HUES6 (cell line): Measurements from ENCODE around the gene CCDC186.

Source experiments
- H3K27ac ChIP-seq: 2 replicates; pipeline ENCODE4 v1.7.0; 2013; ENCODE audit warnings: low read depth, mild to moderate bottlenecking, low read length, inconsistent platforms
- H3K27me3 ChIP-seq: 2 replicates; pipeline ENCODE4 v1.6.1; 2013; ENCODE audit warnings: low read length; ENCODE audit not compliant: control insufficient read depth, insufficient read depth
- H3K36me3 ChIP-seq: 2 replicates; pipeline ENCODE4 v1.6.1; 2013; ENCODE audit warnings: low read length; ENCODE audit not compliant: control insufficient read depth, insufficient read depth
- H3K4me1 ChIP-seq: 2 replicates; pipeline ENCODE4 v1.6.1; 2013; ENCODE audit warnings: low read length; ENCODE audit not compliant: control insufficient read depth, insufficient read depth
- H3K4me3 ChIP-seq: 2 replicates; pipeline ENCODE4 v1.5.1; 2013; ENCODE audit warnings: low read depth, low read length
- H3K9ac ChIP-seq: one replicate; pipeline ENCODE4 v1.6.1; 2013; ENCODE audit warnings: mild to moderate bottlenecking, low read length
- H3K9me3 ChIP-seq: 2 replicates; pipeline ENCODE4 v1.6.1; 2013; ENCODE audit warnings: low read depth, low read length; ENCODE audit not compliant: control insufficient read depth, insufficient read depth

The CCDC186 gene

DNA sequence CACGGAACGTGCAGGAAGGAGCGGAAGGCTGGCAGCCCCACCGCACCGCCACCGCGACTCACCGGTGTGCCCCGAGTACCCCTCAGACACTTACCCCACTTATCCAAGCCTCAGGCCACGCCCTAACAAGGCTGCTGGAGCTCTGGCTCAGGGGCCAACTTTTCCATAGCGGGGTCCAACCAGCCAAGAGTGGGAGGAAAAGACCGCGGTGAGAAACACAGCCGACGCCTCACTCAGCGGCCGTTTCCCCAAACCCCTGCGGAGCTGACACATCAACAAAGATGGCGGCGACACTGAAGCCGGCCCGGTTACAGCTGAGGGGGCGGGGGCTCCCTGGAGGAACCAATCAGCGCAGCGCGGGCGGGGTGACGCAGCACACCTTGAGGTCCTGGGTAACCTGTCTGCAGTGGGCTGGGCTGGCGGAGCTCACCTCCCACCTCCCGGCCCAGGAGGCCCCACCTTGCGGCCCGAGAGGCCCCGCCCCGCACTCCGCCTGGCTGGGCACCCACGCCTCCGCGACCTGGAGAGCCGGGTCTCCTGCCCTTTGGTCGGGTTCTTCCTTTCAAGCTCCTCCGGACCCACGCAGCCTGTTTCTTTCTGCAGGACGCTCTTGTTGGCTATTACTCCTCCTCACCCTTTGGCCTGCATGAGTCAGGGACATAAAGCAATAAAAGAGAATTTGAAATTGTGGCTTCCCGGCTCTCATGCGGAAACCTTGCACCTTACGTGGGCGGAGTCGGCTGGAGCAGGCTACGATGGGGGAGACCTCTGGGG lies at the start of gene CCDC186:
TSS of gene CCDC186 (minus strand) at position 283 of the 774 bp plus-strand sequence. CDS start 10,935 bp downstream, outside the sequence.
- peaks cover 10% of the 10 kb centered on the region; the same call in 1 of the 2 replicates for H3K4me1 ChIP-seq
- H3K4me3 ChIP-seq, result peak within 1 kb of the TSS; percentile 96
- H3K27ac ChIP-seq, result peak within 1 kb of the TSS; percentile 87
- peaks cover 6% of the 10 kb centered on the region; the same call in 1 of the 2 replicates for H3K36me3 ChIP-seq
- H3K9me3 ChIP-seq, result peaks cover 7% of the 10 kb centered on the region
- H3K9ac ChIP-seq, result peak within 1 kb of the TSS; percentile 96
- peaks cover 8% of the 10 kb centered on the region; the same call in 1 of the 2 replicates for H3K27me3 ChIP-seq

DNA sequence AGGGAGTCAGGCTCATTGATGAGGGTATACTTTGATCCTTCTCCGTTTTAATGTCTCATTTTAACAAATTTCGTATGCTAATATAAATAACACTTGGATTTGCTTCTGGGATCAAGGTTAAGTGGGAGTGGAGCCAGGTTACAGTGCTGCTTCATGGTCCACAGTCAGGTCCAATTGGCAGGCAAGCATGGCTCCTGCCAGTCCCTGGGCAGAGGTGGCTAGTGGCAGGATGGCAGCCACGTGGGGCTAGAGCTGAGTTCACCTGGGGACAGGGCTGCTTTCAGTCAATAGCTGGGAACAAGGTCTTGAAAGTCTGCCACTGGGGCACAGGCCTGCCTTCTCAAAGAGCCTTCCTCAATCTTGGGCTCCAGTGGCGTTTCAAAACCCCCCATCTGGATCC lies 49.1 kb upstream of the CCDC186 start:
- H3K27ac ChIP-seq, result no peak overlapping the region
- no peaks in the 10 kb centered on the region for H3K27me3 ChIP-seq
- no peak overlapping the region for H3K9ac ChIP-seq

GRCh38 chr10:114221235-114221634 lies 47.2 kb upstream of the CCDC186 start:
- Histone ChIP-seq H3K27ac (no peak overlapping the region), H3K27me3 (no peaks in the 10 kb centered on the region)

More for the DNA sequence above, 49.1 kb upstream of the CCDC186 start:
- Histone ChIP-seq H3K4me3 (no peak overlapping the region), H3K9me3 (no peaks in the 10 kb centered on the region), H3K4me1 (no peaks in the 10 kb centered on the region), H3K36me3 (no peaks in the 10 kb centered on the region)

DNA sequence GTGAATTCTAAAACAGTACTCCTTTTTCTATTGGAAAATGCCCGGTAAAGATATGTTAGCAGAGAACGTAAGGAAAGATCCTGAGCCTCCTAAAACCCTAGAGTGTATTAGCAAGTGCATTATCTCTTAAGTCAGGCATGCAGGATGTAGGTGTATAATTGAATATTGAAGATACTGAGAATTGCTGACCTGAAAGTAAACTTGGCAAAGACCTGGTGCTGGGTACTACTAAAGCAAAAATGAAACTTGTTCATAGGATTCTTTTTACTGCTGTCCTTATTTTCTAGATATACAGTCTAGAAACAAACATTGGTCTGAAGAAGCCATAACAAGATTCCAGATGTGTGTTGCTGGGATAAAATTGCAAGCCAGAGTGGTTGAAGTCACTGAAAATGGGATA lies 46.3 kb upstream of the CCDC186 start:
- no peak overlapping the region for H3K4me3 ChIP-seq
- H3K9ac ChIP-seq, result no peak overlapping the region
- no peak overlapping the region for H3K27ac ChIP-seq
- no peaks in the 10 kb centered on the region for H3K9me3 ChIP-seq
- H3K36me3 ChIP-seq, result no peaks in the 10 kb centered on the region
- H3K4me1 ChIP-seq, result no peaks in the 10 kb centered on the region
- H3K27me3 ChIP-seq, result no peaks in the 10 kb centered on the region

More at GRCh38 chr10:114221235-114221634, 47.2 kb upstream of the CCDC186 start:
- Histone ChIP-seq H3K36me3 (no peaks in the 10 kb centered on the region), H3K4me3 (no peak overlapping the region), H3K9ac (no peak overlapping the region), H3K4me1 (no peaks in the 10 kb centered on the region), H3K9me3 (no peaks in the 10 kb centered on the region)

DNA sequence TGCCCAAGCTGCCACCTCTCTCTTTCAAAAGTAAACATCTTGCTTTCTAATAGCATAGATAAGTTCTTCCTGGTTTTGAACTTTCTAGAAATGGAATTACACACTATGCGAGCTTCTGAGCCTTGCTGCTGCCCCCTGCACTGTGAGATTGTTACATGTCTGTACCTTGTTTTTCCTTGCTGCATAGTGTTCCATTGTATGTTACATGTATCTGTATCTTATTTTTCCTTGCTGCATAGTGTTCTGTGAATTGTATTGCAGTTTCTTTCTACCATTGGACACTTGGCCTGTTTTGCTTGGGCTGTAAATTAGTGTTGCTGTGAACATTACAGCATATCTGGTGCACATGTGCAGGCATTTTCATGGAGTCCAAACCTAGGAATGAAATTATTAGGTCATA lies 41.0 kb upstream of the CCDC186 start:
- no peak overlapping the region for H3K27ac ChIP-seq
- H3K9ac ChIP-seq, result no peak overlapping the region
- no peaks in the 10 kb centered on the region for H3K9me3 ChIP-seq
- H3K4me3 ChIP-seq, result no peak overlapping the region
- no peaks in the 10 kb centered on the region for H3K27me3 ChIP-seq
- no peaks in the 10 kb centered on the region for H3K4me1 ChIP-seq
- H3K36me3 ChIP-seq, result no peaks in the 10 kb centered on the region

DNA sequence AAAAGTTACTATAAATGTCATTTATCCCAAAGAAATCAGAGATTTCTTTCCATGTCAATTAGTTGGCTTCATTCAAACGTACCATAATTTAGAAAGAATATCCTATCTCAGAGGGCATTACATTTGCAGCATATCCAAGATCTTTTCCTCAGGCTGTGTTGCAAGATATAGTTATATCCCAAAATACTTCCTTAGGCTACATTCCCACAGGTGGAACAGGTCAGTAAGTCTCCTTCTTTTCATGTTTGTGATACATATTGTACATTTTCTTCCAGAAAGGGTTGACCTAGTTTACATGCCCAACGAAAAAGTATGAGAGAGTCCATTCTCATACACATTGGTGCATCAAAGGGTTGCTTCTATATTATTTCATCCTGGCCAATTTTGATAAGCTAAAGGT lies 38.1 kb upstream of the CCDC186 start:
- no peaks in the 10 kb centered on the region for H3K9me3 ChIP-seq
- H3K36me3 ChIP-seq, result no peaks in the 10 kb centered on the region
- no peak overlapping the region for H3K27ac ChIP-seq
- H3K4me1 ChIP-seq, result peaks cover 5% of the 10 kb centered on the region; the same call in 1 of the 2 replicates
- H3K4me3 ChIP-seq, result no peak overlapping the region
- H3K27me3 ChIP-seq, result no peaks in the 10 kb centered on the region
- H3K9ac ChIP-seq, result no peak overlapping the region

GRCh38 chr10:114208351-114208750 lies 34.3 kb upstream of the CCDC186 start:
- no peak overlapping the region for H3K4me3 ChIP-seq

DNA sequence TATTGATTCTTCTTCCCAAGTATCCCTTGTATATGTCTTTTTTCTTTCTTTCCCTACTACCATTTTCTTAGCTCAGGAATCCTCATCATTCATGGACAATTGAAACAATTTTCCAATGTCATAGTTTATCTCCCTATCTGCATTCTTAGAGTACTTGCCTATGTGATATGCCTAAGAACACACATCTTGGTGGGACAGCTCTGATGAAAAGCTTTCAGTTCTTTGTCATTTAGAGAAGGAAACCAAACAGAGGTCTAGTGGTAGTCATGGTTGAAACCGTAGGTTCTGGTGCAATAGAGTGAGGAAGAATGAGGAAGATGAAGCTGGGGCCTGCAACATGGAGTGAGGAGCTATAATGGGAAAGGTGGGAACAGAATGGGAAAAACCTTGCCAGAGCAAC lies 33.3 kb upstream of the CCDC186 start:
- Histone ChIP-seq H3K9me3 (no peaks in the 10 kb centered on the region), H3K4me1 (peaks cover 5% of the 10 kb centered on the region; the same call in 1 of the 2 replicates), H3K9ac (no peak overlapping the region), H3K27ac (no peak overlapping the region), H3K36me3 (no peaks in the 10 kb centered on the region), H3K4me3 (no peak overlapping the region), H3K27me3 (no peaks in the 10 kb centered on the region)

More at GRCh38 chr10:114208351-114208750, 34.3 kb upstream of the CCDC186 start:
- Histone ChIP-seq H3K9me3 (no peaks in the 10 kb centered on the region), H3K27me3 (no peaks in the 10 kb centered on the region), H3K36me3 (no peaks in the 10 kb centered on the region), H3K27ac (no peak overlapping the region), H3K9ac (no peak overlapping the region), H3K4me1 (peaks cover 5% of the 10 kb centered on the region; the same call in 1 of the 2 replicates)

GRCh38 chr10:114206902-114207301 lies 32.9 kb upstream of the CCDC186 start:
- H3K9ac ChIP-seq, result no peak overlapping the region
- H3K4me1 ChIP-seq, result peaks cover 5% of the 10 kb centered on the region; the same call in 1 of the 2 replicates
- H3K36me3 ChIP-seq, result no peaks in the 10 kb centered on the region
- H3K27ac ChIP-seq, result no peak overlapping the region
- no peaks in the 10 kb centered on the region for H3K27me3 ChIP-seq
- no peaks in the 10 kb centered on the region for H3K9me3 ChIP-seq
- H3K4me3 ChIP-seq, result no peak overlapping the region

GRCh38 chr10:114202812-114203211 lies 28.8 kb upstream of the CCDC186 start:
- no peak overlapping the region for H3K9ac ChIP-seq
- H3K4me1 ChIP-seq, result 0 out of 2 replicates have a peak, but pooled peaks cover under 1% of the 10 kb centered on the region
- H3K9me3 ChIP-seq, result no peaks in the 10 kb centered on the region
- no peak overlapping the region for H3K27ac ChIP-seq
- no peak overlapping the region for H3K4me3 ChIP-seq
- H3K36me3 ChIP-seq, result no peaks in the 10 kb centered on the region
- H3K27me3 ChIP-seq, result no peaks in the 10 kb centered on the region

DNA sequence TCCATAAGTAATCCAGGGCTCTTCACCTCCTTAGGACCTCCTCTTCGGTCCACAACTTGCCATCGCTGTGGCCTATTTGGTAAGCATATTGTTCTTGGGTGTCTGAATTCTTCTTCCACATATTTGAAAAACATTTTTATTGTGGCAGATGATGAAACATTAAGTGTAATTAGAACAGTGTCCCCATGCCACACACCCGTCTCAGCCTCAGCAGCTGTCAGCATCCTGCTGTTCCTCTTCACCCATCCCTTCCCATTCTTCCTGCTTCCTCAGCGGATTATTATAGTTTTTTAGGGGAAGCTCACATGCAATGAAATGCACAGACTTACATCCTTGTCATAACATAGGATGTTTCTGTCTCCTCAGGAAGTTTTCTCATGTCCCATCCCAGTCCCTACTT lies 25.2 kb upstream of the CCDC186 start:
- Histone ChIP-seq H3K9me3 (no peaks in the 10 kb centered on the region), H3K27ac (no peak overlapping the region), H3K4me3 (no peak overlapping the region), H3K9ac (no peak overlapping the region), H3K4me1 (no peaks in the 10 kb centered on the region), H3K36me3 (no peaks in the 10 kb centered on the region), H3K27me3 (no peaks in the 10 kb centered on the region)
